Motor neuron (in vitro differentiated cells): Measurements from ENCODE around the gene NRBP1. TPM values are rescaled to one million over a fixed set of nuclear protein-coding genes. Genes with fewer than 3 reads are reported as not detected.
A peak's percentile ranks its signal among the peaks of the same experiment; 100 is the strongest.

Experiments used
- ATAC-seq, 8 experiments: fragments of 200-7000 bp; cut with Tn5 transposase; replicated peaks in 6 of 8; 2 replicates each; pipeline ENCODE4 v1.8.0; 2021; ENCODE audit warnings: mild to moderate bottlenecking in 8 of 8, moderate library complexity in 8 of 8
- H3K27ac ChIP-seq, 2 donors: fragments of 250-450 bp; sonication (Bioruptor Pico); 2 replicates each; pipeline ENCODE4 v1.9.0; 2021; ENCODE audit warnings: antibody characterized with exemption in 2 of 2, mild to moderate bottlenecking in 2 of 2, moderate library complexity in 1 of 2
- H3K4me1 ChIP-seq, 2 donors: fragments of 250-450 bp; sonication (Bioruptor Pico); replicated peaks in 1 of 2; 2 replicates each; pipeline ENCODE4 v1.6.1; 2021; ENCODE audit warnings: antibody characterized with exemption in 2 of 2, mild to moderate bottlenecking in 2 of 2, moderate library complexity in 1 of 2
- H3K4me3 ChIP-seq, 5 donors: fragments of 250-450 bp; sonication (Bioruptor Pico); 2 replicates each; pipeline ENCODE4 v1.9.0; 2021; ENCODE audit warnings: antibody characterized with exemption in 5 of 5, mild to moderate bottlenecking in 5 of 5, moderate library complexity in 4 of 5
- WGBS, 10 experiments: fragments of 450-650 bp; shearing (Covaris generic); methylation state at CpG; one replicate each; pipeline ENCODE4 v1.0.0; 2022; 5-methylcytosine and 5-hydroxymethylcytosine counted together
- in situ Hi-C, 9 experiments: fragments of 400-800 bp; cut with MboI; loops; one replicate each; pipeline ENCODE4 v1.15.0; 2021; ENCODE audit warnings: low sequenced_read_pairs in 9 of 9, low pct_unique_long_range_greater_than_20kb in 2 of 9; ENCODE audit not compliant: unreplicated experiment in 9 of 9
- total RNA-seq, 8 experiments: library from RNA; unstranded; fragments of 300-600 nt; gene quantifications; 2 replicates each; pipeline versions ENCODE4 v1.2.3 to v1.2.4, GENCODE V29; 2022

The NRBP1 gene
- total RNA-seq, 8 experiments from 2014 or later = 48.8 to 108 (median 77.5) TPM

GRCh38 chr2:27485496-27485895 is 57.1 kb downstream of the NRBP1 start:
- ATAC-seq = no peak
- H3K4me3 ChIP-seq = no peak overlapping the region
- peaks cover 0 to 5% of the 10 kb centered on the region in 2 donors for H3K4me1 ChIP-seq
- 3 to 93% (median 33%) methylated on average over 1 to 3 of the region's 3 CpGs; no CpG with 5 or more reads in 3 of the 10 experiments for WGBS, 10 experiments
- in situ Hi-C loops = no loop called here
- no peak overlapping the region for H3K27ac ChIP-seq

- 0 to 10% (median 0%) methylated on average over 2 to 11 of the region's 11 CpGs; no CpG with 5 or more reads in 4 of the 10 experiments for WGBS, 10 experiments
- ATAC-seq = peak; percentile 30 to 50 (median 45)
- in situ Hi-C loops = no loop called here
- Histone ChIP-seq H3K27ac (peak overlapping the region; percentile 62 to 74), H3K4me1 (peaks cover 0 to 5% of the 10 kb centered on the region in 2 donors), H3K4me3 (peak overlapping the region; percentile 47 to 54 (median 50))
These were observed 60.7 kb downstream of the NRBP1 start for GRCh38 chr2:27489118-27489497.

- peak; percentile 85 to 95 (median 92) for ATAC-seq
- WGBS, 10 experiments = 5 to 67% (median 14%) methylated on average over 2 to 27 of the region's 43 CpGs; no CpG with 5 or more reads in 1 of the 10 experiments
- peaks cover 0 to 5% of the 10 kb centered on the region in 2 donors for H3K4me1 ChIP-seq
- in situ Hi-C loops = no loop called here
- H3K4me3 ChIP-seq = peak within 1 kb of the TSS; percentile 47 to 54 (median 50)
- H3K27ac ChIP-seq = peak within 1 kb of the TSS; percentile 62 to 74
These were observed 61.3 kb downstream of the NRBP1 start, which contains the start of gene IFT172 for GRCh38 chr2:27489498-27490397. IFT172 (minus strand) TSS chr2:27489743; CDS start chr2:27489653, 90 bp downstream.

Other genes with a start within 250 kb of the NRBP1 start
- gene ATRAID, start 216.6 kb upstream of the NRBP1 start, total RNA-seq = 100 to 1,000 TPM in 6 of 8 experiments, 10 to 100 TPM in 2; 77.0 to 252 (median 123) TPM
- 10 to 100 TPM; 16.0 to 59.5 (median 33.7) TPM for gene SLC5A6, start 216.4 kb upstream of the NRBP1 start, total RNA-seq
- 10 to 100 TPM; 20.5 to 72.3 (median 31.5) TPM for gene CAD, start 211.3 kb upstream of the NRBP1 start, total RNA-seq
- gene SLC30A3, start 165.6 kb upstream of the NRBP1 start, total RNA-seq = 1 to 10 TPM in 1 of 8 experiments, under 1 TPM in 7; 0.27 to 1.6 (median 0.61) TPM
- not detected for gene DNAJC5G, start 153.2 kb upstream of the NRBP1 start, total RNA-seq
- gene TRIM54, start 146.2 kb upstream of the NRBP1 start, total RNA-seq = under 1 TPM in 7 of 8 experiments, not detected in 1; 0.25 to 1.00 (median 0.38) TPM
- gene UCN, start 120.2 kb upstream of the NRBP1 start, total RNA-seq = 1 to 10 TPM in 5 of 8 experiments, under 1 TPM in 2, not detected in 1; 0.61 to 3.5 (median 1.4) TPM
- 100 to 1,000 TPM in 1 of 8 experiments, 10 to 100 TPM in 7; 36.7 to 141 (median 68.9) TPM for gene MPV17, start 105.5 kb upstream of the NRBP1 start, total RNA-seq
- gene GTF3C2, start 71.9 kb upstream of the NRBP1 start, total RNA-seq = 10 to 100 TPM; 19.6 to 80.8 (median 33.0) TPM
- 10 to 100 TPM; 24.0 to 51.7 (median 34.6) TPM for gene EIF2B4, start 58.3 kb upstream of the NRBP1 start, total RNA-seq
- gene SNX17, start 58.0 kb upstream of the NRBP1 start, total RNA-seq = 100 to 1,000 TPM in 2 of 8 experiments, 10 to 100 TPM in 6; 46.1 to 142 (median 83.7) TPM
- 10 to 100 TPM; 12.7 to 22.5 (median 18.6) TPM for gene ZNF513, start 47.9 kb upstream of the NRBP1 start, total RNA-seq
- gene PPM1G, start 19.0 kb upstream of the NRBP1 start, total RNA-seq = 100 to 1,000 TPM in 2 of 8 experiments, 10 to 100 TPM in 6; 58.0 to 119 (median 77.6) TPM
- gene KRTCAP3, start 13.8 kb downstream of the NRBP1 start, total RNA-seq = 1 to 10 TPM in 6 of 8 experiments, under 1 TPM in 1, not detected in 1; 0.54 to 3.2 (median 1.7) TPM
- gene IFT172, start 61.1 kb downstream of the NRBP1 start, total RNA-seq = 10 to 100 TPM; 16.8 to 44.0 (median 24.7) TPM
- gene FNDC4, start 66.6 kb downstream of the NRBP1 start, total RNA-seq = 10 to 100 TPM in 1 of 8 experiments, 1 to 10 TPM in 7; 2.8 to 74.2 (median 6.8) TPM
- 1 to 10 TPM in 2 of 8 experiments, under 1 TPM in 5, not detected in 1; 0.16 to 2.4 (median 0.66) TPM for gene GCKR, start 68.2 kb downstream of the NRBP1 start, total RNA-seq
- gene ZNF512, start 154.4 kb downstream of the NRBP1 start, total RNA-seq = 10 to 100 TPM; 15.7 to 67.2 (median 51.4) TPM
- gene CCDC121, start 200.4 kb downstream of the NRBP1 start, total RNA-seq = 10 to 100 TPM in 1 of 8 experiments, 1 to 10 TPM in 7; 2.4 to 18.5 (median 6.5) TPM
- gene GPN1, start 200.4 kb downstream of the NRBP1 start, total RNA-seq = 10 to 100 TPM; 22.5 to 67.6 (median 32.5) TPM
- 10 to 100 TPM; 33.9 to 59.7 (median 40.3) TPM for gene SUPT7L, start 235.0 kb downstream of the NRBP1 start, total RNA-seq
- 10 to 100 TPM; 26.3 to 35.6 (median 29.9) TPM for gene SLC4A1AP, start 235.3 kb downstream of the NRBP1 start, total RNA-seq